Fibroblast of lung (primary cell): ENCODE data around the gene TBX1. TPM values are rescaled to one million over a fixed set of nuclear protein-coding genes. Genes with fewer than 3 reads are reported as not detected.

ENCODE experiments used
- DNase-seq, 2 donors: peaks; one replicate each; pipeline versions ENCODE4 v3.0.0 to v3.0.0-alpha.2; 2010; ENCODE audit warnings: low read depth in 2 of 2
- H2AFZ ChIP-seq: 2 replicates; pipeline ENCODE4 v1.5.1; 2012; ENCODE audit warnings: low read length, control low read depth, inconsistent platforms
- H3K27ac ChIP-seq: 2 replicates; pipeline ENCODE4 v1.5.1; 2011; ENCODE audit warnings: low read length, control low read depth; ENCODE audit not compliant: insufficient read depth
- H3K27me3 ChIP-seq: 2 replicates; pipeline ENCODE4 v1.5.1; 2011; ENCODE audit warnings: mild to moderate bottlenecking, low read length; ENCODE audit not compliant: control insufficient read depth, insufficient read depth
- H3K36me3 ChIP-seq: 2 replicates; pipeline ENCODE4 v1.5.1; 2011; ENCODE audit warnings: low read length; ENCODE audit not compliant: control insufficient read depth, insufficient read depth
- H3K4me1 ChIP-seq: 2 replicates; pipeline ENCODE4 v1.5.1; 2011; ENCODE audit warnings: low read length; ENCODE audit not compliant: control insufficient read depth, insufficient read depth; ENCODE audit errors: extremely low read depth
- H3K4me2 ChIP-seq: 2 replicates; pipeline ENCODE4 v1.5.1; 2011; ENCODE audit warnings: low read length, control low read depth; ENCODE audit not compliant: insufficient read depth; ENCODE audit errors: extremely low read depth
- H3K4me3 ChIP-seq, 4 experiments: fragments of 200-600 bp in 1 of 4; sonication (generic) in 1 of 4; replicated peaks in 1 of 4; 2 replicates each; pipeline ENCODE4 v1.5.1; 2011 to 2016; ENCODE audit warnings: low read length in 4 of 4, low read depth in 3 of 4, mild to moderate bottlenecking in 3 of 4, control low read depth in 2 of 4, inconsistent platforms in 1 of 4, mixed read lengths in 1 of 4; ENCODE audit not compliant: insufficient read depth in 1 of 4; ENCODE audit errors: control extremely low read depth in 1 of 4
- H3K79me2 ChIP-seq: 2 replicates; pipeline ENCODE4 v1.5.1; 2012; ENCODE audit warnings: mild to moderate bottlenecking, low read length, inconsistent platforms; ENCODE audit not compliant: control insufficient read depth, insufficient read depth
- H3K9ac ChIP-seq: 2 replicates; pipeline ENCODE4 v1.5.1; 2011; ENCODE audit warnings: mild to moderate bottlenecking, low read length, control low read depth; ENCODE audit not compliant: insufficient read depth
- H3K9me3 ChIP-seq: 2 replicates; pipeline ENCODE4 v1.5.1; 2012; ENCODE audit warnings: low read depth, low read length; ENCODE audit not compliant: control insufficient read depth, insufficient read depth
- H4K20me1 ChIP-seq: 2 replicates; pipeline ENCODE4 v1.5.1; 2011; ENCODE audit warnings: low read length; ENCODE audit not compliant: control insufficient read depth, insufficient read depth; ENCODE audit errors: extremely low read depth
- EZH2 ChIP-seq: IDR thresholded peaks from 2 replicates; pipeline ENCODE4 v1.5.1; 2012; ENCODE audit warnings: low read length, control low read depth, mild to moderate bottlenecking; ENCODE audit errors: missing control alignments
- polyA plus RNA-seq, 2 donors: library from polyadenylated mRNA; depleted of rRNA in 1 of 2; stranded (reverse) in 1 of 2; unstranded in 1 of 2; fragments of >200 nt; gene quantifications; 2 replicates each; pipeline ENCODE4 v1.2.1, GENCODE V29; 2011 to 2012; ENCODE audit warnings: missing spikeins in 1 of 2
- total RNA-seq: library from RNA; depleted of rRNA; stranded (reverse); fragments of >200 nt; gene quantifications from 2 replicates; pipeline ENCODE4 v1.2.1, GENCODE V29; 2014
- TF ChIP-seq, protein P1 (sequence below), 2 donors: IDR thresholded peaks in 1 of 2; conservative IDR thresholded peaks in 1 of 2; 1 replicate in 1 of 2; 2 replicates in 1 of 2; pipeline ENCODE4 v1.5.1; 2011 to 2012; ENCODE audit warnings: low read length in 2 of 2, control low read depth in 1 of 2, inconsistent platforms in 1 of 2, low read depth in 1 of 2, mild to moderate bottlenecking in 1 of 2

TBX1 gene
- total and polyA plus RNA-seq, 2 donors (not counting 1 experiment from before 2014, with no cell fraction given), result not detected

- Histone ChIP-seq H3K27me3 (no peaks in the 10 kb centered on the region), H3K27ac (no peak overlapping the region), H4K20me1 (no peaks in the 10 kb centered on the region), H3K4me2 (no peak overlapping the region), H3K79me2 (no peaks in the 10 kb centered on the region), H3K9me3 (no peaks in the 10 kb centered on the region), H3K4me1 (peaks cover 5% of the 10 kb centered on the region), H3K4me3 (no peak overlapping the region), H3K9ac (no peak overlapping the region), H2AFZ (no peak overlapping the region), H3K36me3 (no peaks in the 10 kb centered on the region)
- no peak for TF ChIP-seq EZH2
- TF ChIP-seq, protein P1, sequence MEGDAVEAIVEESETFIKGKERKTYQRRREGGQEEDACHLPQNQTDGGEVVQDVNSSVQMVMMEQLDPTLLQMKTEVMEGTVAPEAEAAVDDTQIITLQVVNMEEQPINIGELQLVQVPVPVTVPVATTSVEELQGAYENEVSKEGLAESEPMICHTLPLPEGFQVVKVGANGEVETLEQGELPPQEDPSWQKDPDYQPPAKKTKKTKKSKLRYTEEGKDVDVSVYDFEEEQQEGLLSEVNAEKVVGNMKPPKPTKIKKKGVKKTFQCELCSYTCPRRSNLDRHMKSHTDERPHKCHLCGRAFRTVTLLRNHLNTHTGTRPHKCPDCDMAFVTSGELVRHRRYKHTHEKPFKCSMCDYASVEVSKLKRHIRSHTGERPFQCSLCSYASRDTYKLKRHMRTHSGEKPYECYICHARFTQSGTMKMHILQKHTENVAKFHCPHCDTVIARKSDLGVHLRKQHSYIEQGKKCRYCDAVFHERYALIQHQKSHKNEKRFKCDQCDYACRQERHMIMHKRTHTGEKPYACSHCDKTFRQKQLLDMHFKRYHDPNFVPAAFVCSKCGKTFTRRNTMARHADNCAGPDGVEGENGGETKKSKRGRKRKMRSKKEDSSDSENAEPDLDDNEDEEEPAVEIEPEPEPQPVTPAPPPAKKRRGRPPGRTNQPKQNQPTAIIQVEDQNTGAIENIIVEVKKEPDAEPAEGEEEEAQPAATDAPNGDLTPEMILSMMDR (conservative IDR thresholded peaks at IDR 0.05 in 1 of 2, IDR thresholded peaks at IDR 0.05 in 1 of 2; ENCODE audit: low read depth in 1 of 2, low read length in 2 of 2), result peak; percentile 18 to 30
- peak in 1 of 2 donors; percentile 44 for DNase-seq
Observed at GRCh38 chr22:19800761-19801244, 40.2 kb downstream of the TBX1 start.

DNA sequence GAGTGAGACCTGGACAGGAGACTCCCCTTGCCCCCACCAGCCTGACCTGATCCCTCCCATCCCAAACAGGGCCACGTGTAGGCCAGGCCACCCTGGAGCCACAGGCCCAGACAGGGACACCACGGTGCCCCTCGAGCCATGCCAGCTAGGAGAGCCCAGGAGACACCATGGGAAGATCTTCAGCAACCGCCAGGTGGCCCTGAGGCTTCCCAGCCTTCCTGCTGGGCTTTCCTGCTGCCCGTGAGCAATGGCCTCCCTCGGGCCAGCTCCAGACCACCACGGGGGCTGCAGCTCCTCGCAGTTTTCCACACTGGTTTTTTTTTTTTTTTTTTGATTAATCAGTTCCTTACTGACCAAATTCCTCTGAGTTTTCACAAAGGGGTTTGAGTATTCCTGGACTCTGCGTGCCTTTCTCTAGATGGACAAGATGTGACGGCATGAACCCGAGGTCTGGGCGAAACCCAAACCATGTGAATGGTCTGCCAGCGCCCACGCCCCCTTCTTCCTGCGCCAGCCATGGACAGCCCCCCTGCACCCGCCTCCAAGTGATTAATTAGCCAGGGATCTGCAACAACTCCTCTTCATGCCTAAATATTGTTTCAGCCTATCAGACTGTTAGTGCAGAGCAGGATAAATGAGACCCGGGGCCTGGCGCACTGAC, 40.9 kb downstream of the TBX1 start:
- TF ChIP-seq, protein P1 (conservative IDR thresholded peaks at IDR 0.05 in 1 of 2, IDR thresholded peaks at IDR 0.05 in 1 of 2; ENCODE audit: low read depth in 1 of 2, low read length in 2 of 2), result no peak
- Histone ChIP-seq H3K27ac (no peak overlapping the region), H3K4me2 (no peak overlapping the region), H3K9ac (no peak overlapping the region), H3K4me3 (no peak overlapping the region), H3K4me1 (peaks cover 5% of the 10 kb centered on the region), H4K20me1 (no peaks in the 10 kb centered on the region), H3K79me2 (no peaks in the 10 kb centered on the region), H3K36me3 (no peaks in the 10 kb centered on the region), H3K9me3 (no peaks in the 10 kb centered on the region), H2AFZ (no peak overlapping the region), H3K27me3 (no peaks in the 10 kb centered on the region)
- peak in 1 of 2 donors; percentile 88 for DNase-seq

GRCh38 chr22:19802001-19802893, 41.7 kb downstream of the TBX1 start:
- H3K4me2 ChIP-seq, result no peak overlapping the region
- H3K4me1 ChIP-seq, result peaks cover 5% of the 10 kb centered on the region
- TF ChIP-seq, protein P1 (conservative IDR thresholded peaks at IDR 0.05 in 1 of 2, IDR thresholded peaks at IDR 0.05 in 1 of 2; ENCODE audit: low read depth in 1 of 2, low read length in 2 of 2), result no peak
- TF ChIP-seq EZH2, result no peak
- H3K27me3 ChIP-seq, result no peaks in the 10 kb centered on the region
- no peaks in the 10 kb centered on the region for H3K79me2 ChIP-seq
- no peak overlapping the region for H3K4me3 ChIP-seq
- H2AFZ ChIP-seq, result no peak overlapping the region
- H3K36me3 ChIP-seq, result no peaks in the 10 kb centered on the region
- no peak overlapping the region for H3K9ac ChIP-seq
- H4K20me1 ChIP-seq, result no peaks in the 10 kb centered on the region
- H3K27ac ChIP-seq, result no peak overlapping the region
- no peak for DNase-seq
- no peaks in the 10 kb centered on the region for H3K9me3 ChIP-seq
